DMS114 treated with DMSO at 0.1 percent for 48 hours (cell line): Measurements from ENCODE around the gene FHIT.

Source experiments
- DNase-seq: peaks from one replicate; lab custom pipeline; 2025; ENCODE audit not compliant: unreplicated experiment; lab: John Stamatoyannopoulos, UW

Gene FHIT

DNA sequence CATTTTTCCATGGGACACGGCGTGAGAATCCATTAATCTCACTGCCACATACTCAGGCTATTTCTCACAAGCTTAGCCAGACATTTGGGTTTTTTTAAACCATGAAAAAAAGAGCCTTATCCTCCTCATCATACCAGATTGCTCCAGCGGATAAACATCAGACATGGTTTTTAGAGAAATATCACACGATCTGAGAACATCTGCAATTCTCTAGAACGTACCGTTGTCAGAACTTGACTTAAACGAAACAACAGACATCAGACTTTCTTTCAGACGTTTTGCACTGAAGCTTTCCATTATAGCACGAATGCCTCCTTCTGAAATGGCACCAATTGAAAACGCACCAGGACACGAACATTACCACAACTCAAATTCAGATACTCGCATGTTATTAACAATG lies 1457.3 kb downstream of the FHIT start:
- no peak for DNase-seq

DNA sequence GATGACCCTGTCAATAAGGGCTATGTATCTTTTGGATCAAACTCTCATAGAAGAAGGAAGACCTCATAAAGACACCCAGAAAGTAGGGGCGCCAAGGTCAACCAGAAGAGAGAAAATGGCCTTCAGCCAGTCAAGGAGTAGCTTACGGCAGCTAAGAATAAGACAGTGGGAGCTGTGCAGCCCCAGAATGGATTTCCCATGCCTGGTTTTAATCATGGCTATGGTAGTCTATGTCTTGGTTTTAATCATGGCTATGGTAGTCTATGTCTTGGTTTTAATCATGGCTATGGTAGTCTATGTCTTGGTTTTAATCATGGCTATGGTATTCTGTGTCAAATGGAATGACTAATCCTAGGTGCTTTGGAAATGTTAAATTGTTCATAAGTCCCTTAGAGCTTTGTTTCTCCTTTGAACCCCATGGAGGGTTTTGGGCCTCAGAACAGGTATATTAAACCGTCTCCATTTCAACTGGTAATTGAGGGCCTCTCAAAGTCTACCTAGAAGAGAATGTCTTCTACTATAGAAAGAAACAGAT lies 1459.4 kb downstream of the FHIT start:
- DNase-seq, result no peak

- DNase-seq, result no peak
Observed at GRCh38 chr3:59790241-59790640, 1461.0 kb downstream of the FHIT start.

DNA sequence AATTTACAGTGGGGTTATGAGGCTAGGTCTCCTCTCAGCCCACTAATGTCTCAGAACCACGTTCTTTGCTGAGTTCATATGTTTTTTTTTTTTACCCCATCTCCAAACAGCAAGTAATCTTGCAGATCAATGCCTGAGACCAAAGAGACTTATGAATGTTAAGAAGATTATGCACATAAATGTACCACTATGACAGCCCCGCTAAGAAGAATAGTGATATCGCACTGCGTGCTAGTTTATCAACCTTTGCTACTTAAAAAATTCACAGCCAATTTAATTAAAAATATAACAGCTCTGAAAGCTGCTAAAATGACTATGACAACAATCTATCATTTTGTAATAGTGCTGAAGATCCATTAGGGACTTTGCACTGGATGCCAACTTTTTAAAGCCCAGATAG lies 1462.5 kb downstream of the FHIT start:
- no peak for DNase-seq

- DNase-seq, result no peak
Observed at GRCh38 chr3:59788133-59788532, 1463.1 kb downstream of the FHIT start.

DNA sequence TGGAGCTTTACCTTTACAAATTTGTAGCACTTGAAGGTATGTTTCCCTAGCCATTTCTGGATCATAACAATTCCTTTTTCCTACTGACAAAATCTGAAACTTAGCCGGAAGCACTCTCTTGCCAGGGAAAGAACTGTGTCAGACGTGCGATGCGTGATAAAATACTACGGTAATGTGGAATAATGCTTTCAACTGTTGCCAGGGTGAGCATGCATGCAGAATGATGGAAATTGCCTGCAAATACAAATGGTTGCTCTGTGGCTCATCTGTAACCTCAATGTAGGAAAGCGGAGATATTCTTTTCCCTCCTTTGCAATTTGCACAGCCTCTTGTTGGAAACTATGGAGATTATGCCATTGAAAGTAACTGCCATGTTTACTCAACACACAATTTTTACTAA lies 1464.9 kb downstream of the FHIT start:
- DNase-seq, result no peak

- no peak for DNase-seq
Observed at GRCh38 chr3:59784164-59784563, 1467.1 kb downstream of the FHIT start.

DNA sequence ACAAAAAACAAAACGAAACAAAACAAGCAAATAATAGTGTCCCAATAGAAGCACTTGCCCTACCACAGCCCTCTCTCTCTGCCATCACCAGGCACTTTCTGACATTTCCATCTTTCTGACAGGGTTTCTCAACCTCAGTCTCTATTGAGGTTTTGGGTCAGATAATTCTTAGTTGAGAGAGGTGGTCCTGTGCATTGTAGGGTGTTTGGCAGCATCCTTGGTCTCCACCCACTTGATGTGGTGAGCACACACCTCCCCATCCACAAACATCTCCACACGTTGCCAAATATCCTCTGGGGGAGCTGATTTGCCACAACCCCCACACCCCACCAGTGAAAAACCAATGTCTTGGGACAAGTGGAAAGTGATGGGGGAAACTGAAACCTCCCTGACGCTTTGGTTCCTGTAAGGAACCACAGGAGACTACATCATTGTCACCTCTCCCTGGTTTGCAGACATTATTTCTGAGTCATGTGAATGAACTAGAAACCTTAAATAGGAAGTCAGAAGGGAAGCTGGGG lies 1467.7 kb downstream of the FHIT start:
- no peak for DNase-seq

DNA sequence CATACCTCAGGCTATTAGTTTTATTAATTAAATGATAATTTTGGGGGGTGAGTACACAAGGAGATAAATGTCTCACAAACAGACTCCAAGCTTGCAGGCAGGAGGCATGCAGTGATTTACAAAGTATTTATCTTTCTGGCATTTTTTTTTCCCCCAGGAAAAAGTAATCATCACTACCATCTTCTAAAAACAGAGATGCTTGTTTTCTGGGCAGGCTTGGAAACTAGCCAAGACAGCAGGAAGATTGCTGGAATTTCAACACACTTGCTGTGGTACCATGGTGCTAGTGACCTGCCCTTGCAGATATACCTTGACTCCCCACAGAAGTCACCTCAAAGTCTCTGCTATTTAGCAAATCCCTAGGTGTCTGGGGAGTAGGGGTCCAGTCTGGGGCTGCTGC lies 1468.6 kb downstream of the FHIT start:
- DNase-seq, result no peak

DNA sequence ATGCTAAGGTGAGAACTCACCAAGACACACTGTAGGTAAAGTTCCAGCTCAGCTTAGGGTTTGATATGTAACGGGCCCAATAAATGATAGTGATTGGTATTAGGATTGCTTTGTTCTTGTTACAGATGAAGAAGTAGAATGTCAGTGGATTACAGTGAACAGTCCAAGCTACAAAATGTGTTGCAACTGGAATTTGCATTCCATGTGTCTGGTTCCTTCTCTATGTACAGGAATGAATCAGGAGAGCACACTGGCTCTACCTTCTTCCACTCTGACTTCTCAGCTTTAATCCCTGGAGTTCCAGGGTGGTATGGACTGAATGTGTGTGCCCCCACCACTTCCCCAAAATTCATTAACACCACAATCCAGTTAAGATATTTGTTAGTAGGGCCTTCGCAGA lies 1471.0 kb downstream of the FHIT start:
- no peak for DNase-seq

GRCh38 chr3:59779260-59779659 lies 1472.0 kb downstream of the FHIT start:
- DNase-seq, result no peak

DNA sequence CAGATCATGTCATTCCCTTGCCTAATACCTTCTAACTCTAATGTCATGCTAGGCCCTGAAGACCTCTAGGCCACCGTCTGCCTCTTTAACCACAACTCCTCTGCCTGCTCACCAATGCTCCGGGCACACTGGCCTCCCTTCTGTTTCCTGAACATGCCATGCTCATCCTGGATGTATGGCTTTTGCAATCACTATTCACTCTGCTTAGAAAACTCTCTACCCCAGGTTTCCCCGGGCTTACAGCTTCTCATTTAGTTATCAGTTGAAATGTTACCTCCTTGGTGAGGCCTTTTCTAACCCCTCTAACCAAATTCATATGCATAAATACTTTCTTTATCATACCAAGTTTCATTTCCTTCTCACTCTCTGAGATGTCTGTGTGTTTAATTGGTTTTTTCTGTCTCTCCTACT lies 1473.6 kb downstream of the FHIT start:
- DNase-seq, result no peak

GRCh38 chr3:59777066-59777465 lies 1474.2 kb downstream of the FHIT start:
- DNase-seq, result no peak

GRCh38 chr3:59775761-59776325 lies 1475.4 kb downstream of the FHIT start:
- no peak for DNase-seq

DNA sequence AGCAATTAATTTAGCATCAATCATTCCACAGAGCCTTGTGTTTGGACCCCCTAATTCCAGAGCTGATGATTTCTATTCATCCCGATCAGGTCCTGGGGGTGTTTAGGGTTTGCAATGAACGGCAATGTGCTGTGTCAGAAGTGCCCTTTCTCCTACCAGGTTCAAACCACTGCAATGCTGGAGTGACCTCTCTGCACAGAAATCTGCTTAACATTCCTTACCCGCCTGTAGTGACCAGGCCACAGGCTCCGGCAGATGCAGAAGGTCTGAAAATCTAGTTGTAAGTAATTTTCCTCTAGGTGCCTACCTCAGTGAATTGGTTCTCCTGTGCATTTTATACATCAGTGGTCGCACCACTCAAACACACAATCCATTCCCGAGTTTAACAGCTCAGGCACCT lies 1476.1 kb downstream of the FHIT start:
- no peak for DNase-seq

GRCh38 chr3:59774634-59775033 lies 1476.6 kb downstream of the FHIT start:
- DNase-seq, result no peak

- DNase-seq, result no peak
Observed at GRCh38 chr3:59774000-59774399, 1477.3 kb downstream of the FHIT start.

DNA sequence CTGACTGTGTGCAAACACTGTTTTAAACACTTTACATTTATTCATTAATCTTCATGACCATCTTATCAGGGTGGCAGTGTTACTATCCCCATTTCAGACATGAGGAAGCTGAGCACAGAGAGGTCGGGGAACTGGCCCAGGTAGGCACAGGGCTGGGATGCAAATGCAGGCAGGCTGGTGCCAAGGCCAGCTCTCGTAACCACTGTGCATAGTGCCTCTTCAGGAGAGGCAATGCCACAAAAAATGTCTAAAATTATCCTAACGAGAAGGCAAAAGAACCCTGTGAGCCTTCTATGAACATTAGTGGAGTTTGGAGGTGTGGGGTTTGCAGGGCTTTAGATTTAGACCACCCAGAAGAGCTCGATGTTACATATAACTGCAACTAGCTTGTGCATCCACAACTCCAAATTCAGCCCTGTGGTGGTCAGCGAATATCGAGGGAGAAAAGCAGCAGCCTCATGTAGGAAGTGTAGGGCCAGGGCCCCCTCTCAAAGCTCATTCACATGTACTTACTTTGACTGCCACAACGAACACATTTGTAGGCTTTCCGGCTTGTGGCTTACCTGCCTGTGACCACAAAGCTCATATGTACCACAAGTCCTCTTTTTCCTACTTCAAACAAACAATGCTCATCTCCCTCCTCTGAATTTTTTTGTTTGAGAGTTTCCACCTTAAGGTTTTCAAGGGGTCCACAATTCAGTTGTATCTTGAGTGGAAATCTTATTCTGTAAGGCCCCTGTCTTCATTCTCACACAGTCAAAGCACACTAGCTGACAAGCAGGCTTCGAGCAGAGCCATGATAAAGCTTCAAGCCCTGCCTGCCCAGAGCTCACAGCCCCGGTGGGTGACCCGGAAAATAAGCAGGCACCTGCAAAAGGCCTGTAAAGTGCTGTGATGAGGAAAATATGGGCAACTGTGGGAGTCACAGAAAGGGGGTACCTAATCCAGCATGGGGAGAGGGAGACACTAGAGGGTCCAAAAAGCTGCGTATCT lies 1478.5 kb downstream of the FHIT start:
- no peak for DNase-seq

DNA sequence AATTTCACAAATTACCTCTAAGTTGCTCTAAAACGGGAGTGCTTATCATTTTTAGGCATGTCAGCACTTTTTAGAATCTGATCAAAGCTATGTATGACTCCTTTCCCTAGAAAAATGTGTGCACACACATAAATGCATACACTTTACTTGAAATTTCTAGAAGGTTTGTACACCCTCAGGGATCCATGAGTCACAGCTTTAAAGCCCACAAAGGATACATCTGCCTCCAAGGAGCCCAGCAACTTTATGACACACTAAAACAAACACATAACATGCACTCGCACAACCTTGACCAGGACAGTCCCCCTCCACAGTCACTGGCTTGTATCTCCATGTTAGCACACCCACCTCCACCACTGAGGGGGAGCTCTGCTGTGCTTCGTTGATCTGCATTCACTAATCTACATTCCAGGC lies 1479.5 kb downstream of the FHIT start:
- no peak for DNase-seq

- no peak for DNase-seq
Observed at GRCh38 chr3:59769127-59769750, 1482.0 kb downstream of the FHIT start.

GRCh38 chr3:59766200-59766872 lies 1484.9 kb downstream of the FHIT start:
- DNase-seq, result no peak
